LoVo (cell line): ENCODE results near the gene HSD3B7.

Experiments used
- DNase-seq: peaks from one replicate; pipeline ENCODE4 v3.0.0-alpha.2; 2016; ENCODE audit warnings: low spot score

Gene HSD3B7

GRCh38 chr16:31029272-31029671 is 44.3 kb downstream of the HSD3B7 start:
- no peak for DNase-seq

GRCh38 chr16:31031276-31031675 is 46.3 kb downstream of the HSD3B7 start:
- no peak for DNase-seq

- peak; percentile 98 for DNase-seq
These were observed 48.0 kb downstream of the HSD3B7 start, which contains the start of gene STX4 for GRCh38 chr16:31032736-31033708. Gene STX4 (plus strand): TSS chr16:31033558. CDS start chr16:31033806, 248 bp downstream.

- DNase-seq = peak; percentile 86
These were observed 48.9 kb downstream of the HSD3B7 start for GRCh38 chr16:31033709-31034492.

GRCh38 chr16:31036691-31037090 is 51.7 kb downstream of the HSD3B7 start:
- DNase-seq = no peak
